Activated naive CD4-positive, alpha-beta T cell treated with anti-CD3 and anti-CD28 coated beads, Interleukin-2, amount 50 U/mL, for 24 hours (primary cell): ENCODE data around the gene CPVL.

Source experiments
- H3K27ac Mint-ChIP-seq: one replicate; pipeline ENCODE4 v1.8.0; 2021; ENCODE audit warnings: mild to moderate bottlenecking, mixed read lengths
- H3K27me3 Mint-ChIP-seq: one replicate; pipeline ENCODE4 v1.8.0; 2021; ENCODE audit warnings: mixed read lengths
- H3K36me3 Mint-ChIP-seq: one replicate; pipeline ENCODE4 v1.8.0; 2021; ENCODE audit warnings: mixed read lengths
- H3K4me1 Mint-ChIP-seq: one replicate; pipeline ENCODE4 v1.8.0; 2021; ENCODE audit warnings: mixed read lengths
- H3K4me3 Mint-ChIP-seq: one replicate; pipeline ENCODE4 v1.8.0; 2021; ENCODE audit warnings: mild to moderate bottlenecking, mixed read lengths
- H3K9me3 Mint-ChIP-seq: one replicate; pipeline ENCODE4 v1.8.0; 2021; ENCODE audit warnings: mixed read lengths

Gene CPVL

GRCh38 chr7:29033584-29033983, 112.8 kb downstream of the CPVL start:
- Mint-ChIP-seq H3K4me1 (no peaks in the 10 kb centered on the region), H3K27me3 (no peaks in the 10 kb centered on the region), H3K27ac (no peak overlapping the region), H3K9me3 (no peaks in the 10 kb centered on the region), H3K4me3 (no peak overlapping the region), H3K36me3 (no peaks in the 10 kb centered on the region)

DNA sequence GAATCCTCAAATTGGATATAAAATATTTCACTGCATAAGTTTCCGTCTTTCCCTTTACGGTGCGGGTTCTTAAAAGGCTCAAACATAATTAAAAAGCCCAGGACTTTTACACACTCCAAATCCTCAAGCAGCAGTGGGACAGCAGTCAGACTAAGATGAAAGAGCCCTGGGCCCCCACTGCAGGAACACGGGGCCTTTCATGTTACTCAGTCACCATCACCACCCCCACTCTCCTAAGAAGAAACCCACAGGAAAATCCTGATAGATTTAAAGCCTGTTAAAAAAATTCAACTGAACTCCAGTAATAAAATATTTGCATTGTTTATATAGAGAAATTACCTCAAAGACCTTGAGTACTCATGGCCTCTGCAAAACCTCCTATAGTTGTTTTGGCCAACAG, 114.2 kb downstream of the CPVL start:
- Mint-ChIP-seq H3K4me3 (no peak overlapping the region), H3K9me3 (peaks cover 7% of the 10 kb centered on the region), H3K4me1 (no peaks in the 10 kb centered on the region), H3K27me3 (no peaks in the 10 kb centered on the region), H3K36me3 (no peaks in the 10 kb centered on the region), H3K27ac (no peak overlapping the region)

DNA sequence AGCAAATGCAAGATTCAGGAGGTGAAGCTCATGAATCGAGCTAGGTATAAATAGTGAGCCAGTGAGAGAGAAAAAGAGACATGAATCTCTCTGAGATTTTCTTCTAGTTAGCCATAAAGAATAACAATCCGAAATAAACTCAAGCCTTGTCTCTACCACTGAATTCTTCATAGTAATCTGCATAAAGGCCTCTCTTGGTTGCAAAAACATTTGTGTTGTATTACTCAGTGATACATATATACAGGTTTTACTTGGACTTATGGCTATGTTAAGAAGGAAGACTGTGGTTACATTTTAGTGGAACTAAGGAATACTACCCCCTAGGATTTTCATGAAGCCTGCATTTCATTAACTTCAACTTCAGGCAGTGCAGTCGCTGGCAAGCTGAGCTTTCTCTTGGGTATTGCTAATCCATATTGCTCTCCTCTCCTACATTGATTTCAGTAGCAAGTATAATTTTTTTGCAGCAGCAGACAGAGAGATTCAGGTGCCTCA, 115.5 kb downstream of the CPVL start:
- no peak overlapping the region for H3K27ac Mint-ChIP-seq

GRCh38 chr7:29022291-29022988, 123.9 kb downstream of the CPVL start:
- Mint-ChIP-seq H3K9me3 (peaks cover 20% of the 10 kb centered on the region), H3K36me3 (no peaks in the 10 kb centered on the region), H3K4me1 (no peaks in the 10 kb centered on the region), H3K27me3 (no peaks in the 10 kb centered on the region), H3K27ac (no peak overlapping the region), H3K4me3 (no peak overlapping the region)

More for the DNA sequence above, 115.5 kb downstream of the CPVL start:
- no peak overlapping the region for H3K4me3 Mint-ChIP-seq
- H3K27me3 Mint-ChIP-seq, result no peaks in the 10 kb centered on the region
- H3K9me3 Mint-ChIP-seq, result peaks cover 16% of the 10 kb centered on the region
- H3K4me1 Mint-ChIP-seq, result no peaks in the 10 kb centered on the region
- H3K36me3 Mint-ChIP-seq, result no peaks in the 10 kb centered on the region

GRCh38 chr7:29019896-29020295, 126.4 kb downstream of the CPVL start:
- H3K4me1 Mint-ChIP-seq, result no peaks in the 10 kb centered on the region
- no peak overlapping the region for H3K4me3 Mint-ChIP-seq
- no peaks in the 10 kb centered on the region for H3K27me3 Mint-ChIP-seq
- H3K27ac Mint-ChIP-seq, result no peak overlapping the region
- no peaks in the 10 kb centered on the region for H3K36me3 Mint-ChIP-seq
- H3K9me3 Mint-ChIP-seq, result peaks cover 4% of the 10 kb centered on the region

- Mint-ChIP-seq H3K27ac (no peak overlapping the region), H3K4me3 (no peak overlapping the region), H3K9me3 (no peaks in the 10 kb centered on the region), H3K36me3 (no peaks in the 10 kb centered on the region), H3K27me3 (no peaks in the 10 kb centered on the region), H3K4me1 (no peaks in the 10 kb centered on the region)
Measured at GRCh38 chr7:29019387-29019786, 127.0 kb downstream of the CPVL start.

- no peaks in the 10 kb centered on the region for H3K4me1 Mint-ChIP-seq
- H3K4me3 Mint-ChIP-seq, result no peak overlapping the region
- no peaks in the 10 kb centered on the region for H3K27me3 Mint-ChIP-seq
- no peaks in the 10 kb centered on the region for H3K9me3 Mint-ChIP-seq
- no peak overlapping the region for H3K27ac Mint-ChIP-seq
- H3K36me3 Mint-ChIP-seq, result no peaks in the 10 kb centered on the region
Measured at GRCh38 chr7:29017713-29018112, 128.6 kb downstream of the CPVL start.

DNA sequence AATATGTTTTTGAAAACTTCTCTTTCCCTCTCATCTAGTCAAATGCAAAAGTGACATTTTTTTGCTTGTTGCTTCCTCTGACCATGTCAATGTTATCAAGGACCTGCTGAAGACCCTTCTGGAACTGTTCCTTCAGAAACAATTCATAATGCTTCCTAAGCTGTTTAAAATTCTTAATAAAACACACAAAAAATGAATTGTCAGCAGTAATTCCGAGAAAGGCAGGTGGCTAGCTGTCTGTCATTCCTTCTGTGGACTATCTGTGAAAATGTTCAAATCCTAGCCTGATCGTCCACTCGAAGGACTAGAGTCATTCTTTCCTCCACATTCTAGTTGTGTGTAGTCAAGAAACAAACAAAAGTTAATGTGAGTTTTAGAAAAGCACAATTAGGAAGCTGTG, 131.6 kb downstream of the CPVL start:
- Mint-ChIP-seq H3K4me1 (no peaks in the 10 kb centered on the region), H3K4me3 (no peak overlapping the region), H3K27ac (no peak overlapping the region), H3K27me3 (no peaks in the 10 kb centered on the region), H3K36me3 (no peaks in the 10 kb centered on the region), H3K9me3 (no peaks in the 10 kb centered on the region)

- Mint-ChIP-seq H3K27ac (no peak overlapping the region), H3K36me3 (no peaks in the 10 kb centered on the region), H3K27me3 (no peaks in the 10 kb centered on the region), H3K4me1 (no peaks in the 10 kb centered on the region), H3K9me3 (no peaks in the 10 kb centered on the region), H3K4me3 (no peak overlapping the region)
Measured at GRCh38 chr7:29013931-29014330, 132.4 kb downstream of the CPVL start.

GRCh38 chr7:29013082-29013695, 133.1 kb downstream of the CPVL start:
- H3K27me3 Mint-ChIP-seq, result no peaks in the 10 kb centered on the region
- H3K36me3 Mint-ChIP-seq, result no peaks in the 10 kb centered on the region
- H3K9me3 Mint-ChIP-seq, result no peaks in the 10 kb centered on the region
- no peak overlapping the region for H3K4me3 Mint-ChIP-seq
- H3K27ac Mint-ChIP-seq, result no peak overlapping the region
- H3K4me1 Mint-ChIP-seq, result no peaks in the 10 kb centered on the region

DNA sequence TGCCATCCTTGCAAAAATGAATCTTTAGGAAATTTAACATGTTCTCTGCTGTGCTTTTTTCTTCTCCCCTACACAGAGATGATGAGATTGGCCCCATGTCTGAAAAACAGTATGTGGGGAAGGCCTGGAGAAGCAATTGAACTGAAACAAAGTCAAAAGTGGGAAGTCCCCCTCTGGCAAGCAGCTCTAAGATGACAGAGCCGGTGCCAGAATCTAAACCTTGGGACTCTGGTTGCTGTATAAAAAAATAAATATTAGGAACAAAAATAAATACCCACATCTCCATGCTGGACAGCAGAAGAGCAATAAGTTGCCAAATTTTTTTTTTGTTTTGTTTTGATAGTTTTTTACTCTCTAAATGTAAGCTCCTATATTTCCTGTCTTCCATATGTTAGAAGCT, 136.4 kb downstream of the CPVL start:
- no peaks in the 10 kb centered on the region for H3K27me3 Mint-ChIP-seq
- H3K27ac Mint-ChIP-seq, result no peak overlapping the region
- no peak overlapping the region for H3K4me3 Mint-ChIP-seq
- H3K4me1 Mint-ChIP-seq, result no peaks in the 10 kb centered on the region
- H3K36me3 Mint-ChIP-seq, result no peaks in the 10 kb centered on the region
- no peaks in the 10 kb centered on the region for H3K9me3 Mint-ChIP-seq

GRCh38 chr7:29008590-29008989, 137.7 kb downstream of the CPVL start:
- no peaks in the 10 kb centered on the region for H3K36me3 Mint-ChIP-seq
- no peak overlapping the region for H3K4me3 Mint-ChIP-seq
- no peak overlapping the region for H3K27ac Mint-ChIP-seq
- H3K9me3 Mint-ChIP-seq, result no peaks in the 10 kb centered on the region
- no peaks in the 10 kb centered on the region for H3K27me3 Mint-ChIP-seq
- H3K4me1 Mint-ChIP-seq, result no peaks in the 10 kb centered on the region

DNA sequence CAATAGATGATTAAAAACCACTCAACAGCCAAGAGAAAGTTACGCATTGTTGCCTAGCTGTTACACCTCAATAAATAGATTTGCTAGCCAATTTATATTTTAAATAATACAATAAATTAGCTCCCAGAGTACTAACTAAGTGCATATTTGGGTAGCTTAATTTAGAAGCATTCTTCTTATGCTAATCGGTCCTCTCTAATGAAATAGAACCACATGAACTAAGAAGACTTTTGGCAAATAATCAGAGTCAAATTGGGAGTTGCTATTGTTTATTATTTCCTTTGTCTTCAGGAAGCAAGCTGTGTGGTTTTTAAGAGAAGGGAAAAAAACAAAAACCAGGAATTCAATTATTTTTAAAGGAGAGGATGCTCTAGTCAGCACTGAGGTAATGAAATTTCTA, 139.2 kb downstream of the CPVL start:
- Mint-ChIP-seq H3K36me3 (no peaks in the 10 kb centered on the region), H3K27me3 (no peaks in the 10 kb centered on the region), H3K9me3 (peaks cover 4% of the 10 kb centered on the region), H3K4me1 (no peaks in the 10 kb centered on the region), H3K4me3 (no peak overlapping the region), H3K27ac (no peak overlapping the region)

DNA sequence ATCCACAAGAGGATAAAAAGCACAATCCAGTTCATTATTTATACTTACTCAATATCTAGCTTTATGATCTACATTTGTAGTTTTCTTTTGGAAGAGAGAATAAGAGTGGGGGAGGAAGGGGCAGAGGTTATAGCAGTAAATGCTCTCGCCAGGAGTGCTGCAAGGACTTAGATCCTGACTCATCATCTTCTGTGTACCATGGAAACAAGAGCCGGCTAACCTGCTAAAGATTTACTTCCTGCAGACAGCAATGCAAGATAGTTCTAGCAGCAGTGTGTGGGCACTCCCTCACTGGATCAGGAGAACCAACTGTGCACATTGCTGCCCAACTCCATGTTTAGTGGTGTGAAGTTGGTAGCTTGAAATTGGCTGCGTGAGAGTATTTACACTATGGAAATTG, 140.5 kb downstream of the CPVL start:
- Mint-ChIP-seq H3K27me3 (no peaks in the 10 kb centered on the region), H3K4me1 (no peaks in the 10 kb centered on the region), H3K4me3 (no peak overlapping the region), H3K27ac (no peak overlapping the region), H3K9me3 (peaks cover 4% of the 10 kb centered on the region), H3K36me3 (no peaks in the 10 kb centered on the region)

DNA sequence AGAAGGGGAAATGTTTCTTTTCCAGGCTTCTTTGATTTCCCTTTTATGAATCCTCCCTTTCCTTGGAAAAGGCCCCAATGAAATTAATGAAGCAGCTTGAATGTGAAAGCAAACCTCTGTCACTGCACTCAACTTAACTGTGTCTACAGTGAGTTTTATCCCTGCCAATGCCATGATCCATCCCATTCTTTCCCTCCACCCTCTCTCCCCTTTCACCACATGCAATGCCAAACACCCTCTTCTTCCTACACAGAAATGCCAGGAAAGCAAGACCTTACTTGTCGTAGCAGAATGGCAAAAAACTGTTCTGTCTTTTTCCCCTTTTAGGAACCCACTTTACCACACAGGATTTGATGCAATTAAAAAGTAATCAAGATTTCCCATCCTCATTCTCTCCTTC, 140.9 kb downstream of the CPVL start:
- no peaks in the 10 kb centered on the region for H3K4me1 Mint-ChIP-seq
- H3K4me3 Mint-ChIP-seq, result no peak overlapping the region
- H3K9me3 Mint-ChIP-seq, result peaks cover 4% of the 10 kb centered on the region
- no peaks in the 10 kb centered on the region for H3K27me3 Mint-ChIP-seq
- H3K27ac Mint-ChIP-seq, result no peak overlapping the region
- H3K36me3 Mint-ChIP-seq, result no peaks in the 10 kb centered on the region

DNA sequence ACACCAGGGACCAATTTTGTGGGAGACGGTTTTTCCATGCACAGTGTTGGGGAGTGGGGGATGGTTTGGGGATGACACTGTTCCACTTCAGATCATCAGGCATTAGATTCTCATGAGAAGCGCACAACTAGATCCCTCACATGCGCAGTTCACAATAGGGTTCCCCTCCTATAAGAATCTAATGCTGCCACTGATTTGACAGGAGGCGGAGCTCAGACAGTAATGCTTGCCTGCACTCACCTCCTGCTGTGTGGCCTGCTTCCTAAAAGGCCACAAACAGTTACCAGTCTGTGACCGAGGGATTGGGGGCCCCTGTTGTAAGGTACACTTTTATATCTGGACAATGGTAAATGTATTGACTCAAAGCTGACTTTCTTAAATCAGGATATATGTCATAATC, 142.6 kb downstream of the CPVL start:
- Mint-ChIP-seq H3K4me3 (no peak overlapping the region), H3K27ac (no peak overlapping the region), H3K36me3 (no peaks in the 10 kb centered on the region), H3K27me3 (no peaks in the 10 kb centered on the region), H3K9me3 (peaks cover 4% of the 10 kb centered on the region), H3K4me1 (no peaks in the 10 kb centered on the region)

DNA sequence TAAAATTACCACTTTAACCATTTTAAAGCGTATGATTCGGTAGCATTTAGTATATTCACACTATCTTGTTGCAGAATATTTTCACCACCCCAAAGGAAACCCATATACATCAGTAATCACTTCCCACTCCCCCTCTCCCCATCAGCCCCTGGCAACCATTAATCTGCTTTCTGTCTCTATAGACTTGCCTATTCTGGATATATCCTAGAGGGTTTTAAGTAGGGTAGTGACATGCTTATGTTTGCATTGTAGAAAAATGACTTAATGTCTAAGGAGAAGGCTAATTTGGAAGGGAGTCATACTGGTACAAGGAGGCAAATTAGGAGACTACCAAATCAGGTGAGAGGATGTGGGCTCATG, 145.6 kb downstream of the CPVL start:
- no peak overlapping the region for H3K27ac Mint-ChIP-seq
- no peaks in the 10 kb centered on the region for H3K4me1 Mint-ChIP-seq
- H3K36me3 Mint-ChIP-seq, result no peaks in the 10 kb centered on the region
- peaks cover under 1% of the 10 kb centered on the region for H3K27me3 Mint-ChIP-seq
- peaks cover 4% of the 10 kb centered on the region for H3K9me3 Mint-ChIP-seq
- no peak overlapping the region for H3K4me3 Mint-ChIP-seq
